ENCODE results near the gene APMAP. TPM values are rescaled to one million over a fixed set of nuclear protein-coding genes. Genes with fewer than 3 reads are reported as not detected.
"Not testable (repeated sequence)": the region's sequence is repeated elsewhere in the genome, so short reads cannot be mapped to it uniquely, and the experiment has no call there.

The APMAP gene
- total RNA-seq, 2 donors from 2014 or later = 38.4 to 44.0 TPM

GRCh38 chr20:25006431-25007167, 14.0 kb upstream of the APMAP start:
- Histone ChIP-seq H3K27ac (no peak overlapping the region), H3K4me3 (no peak overlapping the region), H3K36me3 (peaks cover 49% of the 10 kb centered on the region), H3K4me1 (ENCODE audit: control insufficient read depth in 1 of 2, low read depth in 2 of 2) (no peaks in the 10 kb centered on the region), H3K27me3 (replicated peaks; ENCODE audit: insufficient read depth) (no peaks in the 10 kb centered on the region), H3K9me3 (no peaks in the 10 kb centered on the region)
- TF ChIP-seq CTCF (IDR thresholded peaks at IDR 0.05) = no peak
- ATAC-seq (ENCODE audit: insufficient number of reproducible peaks, low FRiP score, low read depth) = no peak
- DNase-seq (ENCODE audit: low spot score) = no peak

- Histone ChIP-seq H3K36me3 (peaks cover 40% of the 10 kb centered on the region), H3K27ac (no peak overlapping the region), H3K4me1 (ENCODE audit: control insufficient read depth in 1 of 2, low read depth in 2 of 2) (peaks cover 0 to 3% of the 10 kb centered on the region in 2 donors), H3K27me3 (replicated peaks; ENCODE audit: insufficient read depth) (no peaks in the 10 kb centered on the region), H3K9me3 (no peaks in the 10 kb centered on the region), H3K4me3 (no peak overlapping the region)
- DNase-seq (ENCODE audit: low spot score) (no peak), ATAC-seq (ENCODE audit: insufficient number of reproducible peaks, low FRiP score, low read depth) (no peak)
- TF ChIP-seq CTCF (IDR thresholded peaks at IDR 0.05) = no peak
Measured at GRCh38 chr20:25005661-25006060, 13.1 kb upstream of the APMAP start.

- no peak for TF ChIP-seq CTCF (IDR thresholded peaks at IDR 0.05)
- H3K36me3 ChIP-seq = peaks cover 35% of the 10 kb centered on the region
- H3K27ac ChIP-seq = no peak overlapping the region
- ATAC-seq (ENCODE audit: insufficient number of reproducible peaks, low FRiP score, low read depth) (no peak), DNase-seq (ENCODE audit: low spot score) (no peak)
- no peak overlapping the region for H3K4me3 ChIP-seq
- H3K27me3 ChIP-seq (replicated peaks; ENCODE audit: insufficient read depth) = no peaks in the 10 kb centered on the region
- no peaks in the 10 kb centered on the region for H3K9me3 ChIP-seq
- H3K4me1 ChIP-seq (ENCODE audit: control insufficient read depth in 1 of 2, low read depth in 2 of 2) = peaks cover 0 to 7% of the 10 kb centered on the region in 2 donors
Measured at GRCh38 chr20:25005220-25005619, 12.7 kb upstream of the APMAP start.

GRCh38 chr20:25003002-25003401, 10.5 kb upstream of the APMAP start:
- DNase-seq (ENCODE audit: low spot score) (no peak), ATAC-seq (ENCODE audit: insufficient number of reproducible peaks, low FRiP score, low read depth) (no peak)
- TF ChIP-seq CTCF (IDR thresholded peaks at IDR 0.05) = no peak
- Histone ChIP-seq H3K4me1 (ENCODE audit: control insufficient read depth in 1 of 2, low read depth in 2 of 2) (peaks cover 0 to 9% of the 10 kb centered on the region in 2 donors), H3K9me3 (no peaks in the 10 kb centered on the region), H3K4me3 (no peak overlapping the region), H3K36me3 (peaks cover 24% of the 10 kb centered on the region), H3K27me3 (replicated peaks; ENCODE audit: insufficient read depth) (no peaks in the 10 kb centered on the region), H3K27ac (no peak overlapping the region)

- not testable (repeated sequence) for H3K9me3 ChIP-seq; H3K27ac ChIP-seq; DNase-seq (ENCODE audit: low spot score); H3K27me3 ChIP-seq (replicated peaks; ENCODE audit: insufficient read depth); H3K4me1 ChIP-seq (ENCODE audit: control insufficient read depth in 1 of 2, low read depth in 2 of 2); ATAC-seq (ENCODE audit: insufficient number of reproducible peaks, low FRiP score, low read depth); H3K36me3 ChIP-seq; H3K4me3 ChIP-seq
Measured at GRCh38 chr20:25001323-25001722, 8.8 kb upstream of the APMAP start.
